ENCODE measurements around the gene IL1RAPL1.

Gene IL1RAPL1

GRCh38 chrX:28884823-28885222, 297.6 kb downstream of the IL1RAPL1 start:
- ChIA-PET POLR2A (ENCODE audit: low non-redundant PET) (no interaction called here), CTCF (no interaction called here)
- DNase-seq (ENCODE audit: low spot score), result no peak
- no peak overlapping the region for H3K27ac ChIP-seq
- no peak for TF ChIP-seq CTCF (conservative IDR thresholded peaks at IDR 0.05; ENCODE audit: low read depth)

GRCh38 chrX:28888416-28888815, 301.2 kb downstream of the IL1RAPL1 start:
- POLR2A ChIA-PET (ENCODE audit: low non-redundant PET), result no interaction called here
- CTCF ChIA-PET, result no interaction called here
- no peak overlapping the region for H3K27ac ChIP-seq
- no peak for TF ChIP-seq CTCF (conservative IDR thresholded peaks at IDR 0.05; ENCODE audit: low read depth)
- DNase-seq (ENCODE audit: low spot score), result no peak

GRCh38 chrX:28889591-28890090, 302.4 kb downstream of the IL1RAPL1 start:
- no peak for DNase-seq (ENCODE audit: low spot score)
- ChIA-PET CTCF (interaction anchor here (0.8 kb wide), 1 partner anchor 41 kb away, joined by 3 read pairs; no protein-coding TSS in a partner anchor), POLR2A (ENCODE audit: low non-redundant PET) (no interaction called here)
- H3K27ac ChIP-seq, result no peak overlapping the region
- TF ChIP-seq CTCF (conservative IDR thresholded peaks at IDR 0.05; ENCODE audit: low read depth), result no peak

GRCh38 chrX:28901637-28902036, 314.4 kb downstream of the IL1RAPL1 start:
- TF ChIP-seq CTCF (conservative IDR thresholded peaks at IDR 0.05; ENCODE audit: low read depth), result no peak
- ChIA-PET POLR2A (ENCODE audit: low non-redundant PET) (no interaction called here), CTCF (no interaction called here)

GRCh38 chrX:28910487-28910886, 323.2 kb downstream of the IL1RAPL1 start:
- DNase-seq (ENCODE audit: low spot score), result no peak
- no peak overlapping the region for H3K27ac ChIP-seq
- ChIA-PET POLR2A (ENCODE audit: low non-redundant PET) (no interaction called here), CTCF (no interaction called here)
- TF ChIP-seq CTCF (conservative IDR thresholded peaks at IDR 0.05; ENCODE audit: low read depth), result no peak

More at GRCh38 chrX:28901637-28902036, 314.4 kb downstream of the IL1RAPL1 start:
- H3K27ac ChIP-seq, result no peak overlapping the region
- no peak for DNase-seq (ENCODE audit: low spot score)

- TF ChIP-seq CTCF (conservative IDR thresholded peaks at IDR 0.05; ENCODE audit: low read depth), result no peak
- no peak for DNase-seq (ENCODE audit: low spot score)
- ChIA-PET CTCF (interaction anchor here (0.6 kb wide), 1 partner anchor 912 kb away, joined by 4 read pairs; no protein-coding TSS in a partner anchor), POLR2A (ENCODE audit: low non-redundant PET) (no interaction called here)
- H3K27ac ChIP-seq, result no peak overlapping the region
These were observed 333.1 kb downstream of the IL1RAPL1 start for GRCh38 chrX:28920153-28920943.

Measured in RWPE1 (cell line).